HG02678 (cell line): ENCODE measurements around the gene FAM89A.
"Not testable (repeated sequence)": the region's sequence is repeated elsewhere in the genome, so short reads cannot be mapped to it uniquely, and the experiment has no call there.

Experiments
- ATAC-seq: cut with Tn5 transposase; IDR thresholded peaks from one replicate; pipeline ENCODE4 v1.9.1; 2021; ENCODE audit warnings: mild to moderate bottlenecking, moderate library complexity; ENCODE audit not compliant: unreplicated experiment

The FAM89A gene

GRCh38 chr1:231007535-231007934, 32.5 kb downstream of the FAM89A start:
- not testable (repeated sequence) for ATAC-seq

GRCh38 chr1:231001892-231002291, 38.2 kb downstream of the FAM89A start:
- ATAC-seq = no peak

GRCh38 chr1:231000639-231001038, 39.4 kb downstream of the FAM89A start:
- ATAC-seq = no peak

- no peak for ATAC-seq
These were observed 39.9 kb downstream of the FAM89A start for GRCh38 chr1:231000201-231000600.

GRCh38 chr1:230994860-230995259, 45.2 kb downstream of the FAM89A start:
- no peak for ATAC-seq

- ATAC-seq = no peak
These were observed 47.8 kb downstream of the FAM89A start for GRCh38 chr1:230992100-230992774.

GRCh38 chr1:230987448-230987847, 52.6 kb downstream of the FAM89A start:
- no peak for ATAC-seq

GRCh38 chr1:230986976-230987375, 53.1 kb downstream of the FAM89A start:
- ATAC-seq = no peak

GRCh38 chr1:230985711-230986110, 54.3 kb downstream of the FAM89A start:
- ATAC-seq = no peak

GRCh38 chr1:230984622-230985515, 55.2 kb downstream of the FAM89A start:
- not testable (repeated sequence) for ATAC-seq

- no peak for ATAC-seq
These were observed 56.2 kb downstream of the FAM89A start for GRCh38 chr1:230983811-230984210.

GRCh38 chr1:230982696-230983095, 57.4 kb downstream of the FAM89A start:
- ATAC-seq = no peak

- no peak for ATAC-seq
These were observed 60.1 kb downstream of the FAM89A start for GRCh38 chr1:230979952-230980351.

- ATAC-seq = no peak
These were observed 60.7 kb downstream of the FAM89A start for GRCh38 chr1:230979389-230979716.

- ATAC-seq = peak; percentile 92
These were observed 61.3 kb downstream of the FAM89A start, which contains the start of the genes ARV1 and TTC13 for GRCh38 chr1:230978491-230979388. TSS of gene ARV1 (plus strand) at chr1:230979094. CDS start at chr1:230979106, 12 bp downstream. TSS of gene TTC13 (minus strand) at chr1:230978861. CDS start at chr1:230978830, 31 bp downstream.

- ATAC-seq = peak; percentile 5
These were observed 62.1 kb downstream of the FAM89A start for GRCh38 chr1:230977761-230978490.

- no peak for ATAC-seq
These were observed 63.0 kb downstream of the FAM89A start for GRCh38 chr1:230976825-230977747.

- no peak for ATAC-seq
These were observed 63.7 kb downstream of the FAM89A start for GRCh38 chr1:230976360-230976759.

- ATAC-seq = no peak
These were observed 64.4 kb downstream of the FAM89A start for GRCh38 chr1:230975636-230976035.
